BJ (cell line): ENCODE data around the gene RFX2. TPM values are rescaled to one million over a fixed set of nuclear protein-coding genes. Genes with fewer than 3 reads are reported as not detected.
"Not testable (repeated sequence)": the region's sequence is repeated elsewhere in the genome, so short reads cannot be mapped to it uniquely, and the experiment has no call there.

ENCODE experiments used
- CTCF ChIA-PET: fragments of 350-600 bp; formaldehyde crosslinking; extraction: SDS; loops from one replicate; lab custom pipeline; 2021; ENCODE audit warnings: antibody characterized with exemption, inconsistent platforms; lab: Yijun Ruan, JAX
- POLR2A ChIA-PET: fragments of 300-600 bp; sonication (Branson Sonifier 250); formaldehyde crosslinking; extraction: SDS; loops from one replicate; lab custom pipeline; 2021; ENCODE audit warnings: antibody characterized with exemption; lab: Charles Lee
- DNase-seq: peaks from one replicate; pipeline ENCODE4 v3.0.0-alpha.2; 2011; ENCODE audit warnings: low read depth
- H3K27me3 ChIP-seq: 2 replicates; pipeline ENCODE4 v1.6.0; 2011; ENCODE audit warnings: low read length; ENCODE audit not compliant: control insufficient read depth, insufficient read depth
- H3K36me3 ChIP-seq: 2 replicates; pipeline ENCODE4 v1.5.1; 2011; ENCODE audit warnings: low read length; ENCODE audit not compliant: control insufficient read depth, insufficient read depth
- H3K4me3 ChIP-seq: 2 replicates; pipeline ENCODE4 v1.5.1; 2011; ENCODE audit warnings: low read depth, mild to moderate bottlenecking, control low read depth, low read length
- CTCF ChIP-seq: IDR thresholded peaks from 2 replicates; pipeline ENCODE4 v1.5.1; 2011; ENCODE audit warnings: low read depth, mild to moderate bottlenecking, control low read depth, inconsistent platforms, low read length, moderate library complexity; ENCODE audit not compliant: insufficient read depth
- polyA plus RNA-seq: library from polyadenylated mRNA; depleted of rRNA; stranded (reverse); fragments of >200 nt; gene quantifications from 2 replicates; pipeline ENCODE4 v1.2.3, GENCODE V29; 2011

RFX2 gene
- polyA plus RNA-seq, 1 experiment, result 5.7 TPM

DNA sequence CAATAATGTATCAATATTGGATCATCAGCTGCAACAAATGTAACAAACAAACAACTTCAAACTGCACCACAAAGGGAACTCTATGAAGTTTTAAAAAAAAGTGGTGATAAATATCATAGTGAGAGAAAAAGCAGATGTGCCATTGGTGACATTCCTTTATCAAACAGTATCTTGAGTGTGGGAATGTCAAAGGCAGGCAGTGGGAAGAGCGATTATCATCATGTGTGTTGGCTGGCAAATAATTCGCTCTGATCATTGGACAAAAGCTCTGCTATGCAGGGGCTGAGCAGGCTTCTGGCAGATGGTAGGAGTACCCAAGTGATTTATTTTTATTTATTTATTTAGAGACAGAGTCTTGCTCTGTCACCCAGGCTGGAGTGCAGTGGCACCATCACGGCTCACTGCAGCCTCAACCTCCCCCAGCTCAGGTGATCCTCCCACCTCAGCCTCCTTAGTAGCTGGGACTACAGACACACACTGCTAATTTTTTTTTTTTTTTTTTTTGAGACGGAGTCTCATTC lies 76.5 kb downstream of the RFX2 start:
- CTCF ChIA-PET, result interaction anchor here (0.7 to 4.5 kb wide), 4 partner anchors 11 to 46 kb away, joined by 3 to 19 read pairs (median 13); no protein-coding TSS in a partner anchor
- no peak for DNase-seq
- Histone ChIP-seq H3K27me3 (no peaks in the 10 kb centered on the region), H3K36me3 (no peaks in the 10 kb centered on the region; the same call in 1 of the 2 replicates), H3K4me3 (no peak overlapping the region)
- TF ChIP-seq CTCF, result no peak
- POLR2A ChIA-PET, result no interaction called here

DNA sequence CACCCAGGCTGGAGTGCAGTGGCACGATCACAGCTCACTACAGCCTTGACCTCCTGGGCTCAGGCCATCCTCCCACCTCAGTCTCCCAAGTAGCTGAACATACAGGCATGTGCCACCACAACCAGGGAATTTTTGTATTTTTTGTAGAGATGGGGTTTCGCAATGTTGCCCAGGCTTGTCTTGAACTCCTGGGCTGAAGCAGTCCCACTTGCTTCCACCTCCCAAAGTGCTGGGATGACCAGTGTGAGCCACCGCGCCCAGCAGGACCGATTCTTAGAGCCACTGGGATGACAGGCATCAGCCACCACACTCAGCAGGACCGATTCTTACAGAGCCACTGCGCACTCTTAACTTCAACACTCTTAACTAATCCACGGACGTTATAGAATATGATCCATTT lies 77.5 kb downstream of the RFX2 start:
- DNase-seq, result no peak
- H3K4me3 ChIP-seq, result no peak overlapping the region
- no peak for TF ChIP-seq CTCF
- no peaks in the 10 kb centered on the region for H3K27me3 ChIP-seq
- POLR2A ChIA-PET, result no interaction called here
- CTCF ChIA-PET, result interaction anchor here (3.2 to 4.5 kb wide), 2 partner anchors 10 to 16 kb away, joined by 13 to 19 read pairs; no protein-coding TSS in a partner anchor
- H3K36me3 ChIP-seq, result no peaks in the 10 kb centered on the region; the same call in 1 of the 2 replicates

DNA sequence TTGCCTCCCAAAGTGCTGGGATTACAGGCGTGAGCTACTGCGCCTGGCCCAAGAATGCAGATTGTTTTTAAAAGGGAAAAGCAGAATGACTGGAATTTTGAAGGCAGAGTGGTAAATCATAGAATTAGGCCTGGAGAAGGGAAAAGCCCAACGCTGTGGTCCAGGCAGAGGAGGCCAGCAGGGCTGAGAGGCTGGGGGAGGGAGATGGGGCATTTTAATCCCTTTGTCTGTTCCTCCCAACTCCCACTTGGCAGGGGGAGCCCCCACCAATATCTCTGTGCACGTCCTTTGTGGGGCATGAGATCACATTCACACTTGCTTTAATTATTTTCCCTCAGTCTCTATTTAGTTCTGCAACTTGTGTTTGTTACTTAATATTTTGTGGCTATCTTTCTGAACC lies 77.9 kb downstream of the RFX2 start:
- H3K36me3 ChIP-seq, result no peaks in the 10 kb centered on the region; the same call in none of the 2 replicates
- no peak for DNase-seq
- H3K27me3 ChIP-seq, result no peaks in the 10 kb centered on the region
- H3K4me3 ChIP-seq, result no peak overlapping the region
- ChIA-PET CTCF (interaction anchor here (3.2 to 4.5 kb wide), 2 partner anchors 10 to 16 kb away, joined by 13 to 19 read pairs; no protein-coding TSS in a partner anchor), POLR2A (no interaction called here)
- TF ChIP-seq CTCF, result no peak

GRCh38 chr19:6030214-6030507 lies 80.1 kb downstream of the RFX2 start:
- Histone ChIP-seq H3K36me3 (peaks cover 1% of the 10 kb centered on the region), H3K4me3 (no peak overlapping the region), H3K27me3 (no peaks in the 10 kb centered on the region)
- no peak for DNase-seq
- no peak for TF ChIP-seq CTCF
- POLR2A ChIA-PET, result no interaction called here
- CTCF ChIA-PET, result interaction anchor here (1.4 kb wide), 1 partner anchor 17 kb away, joined by 3 read pairs; no protein-coding TSS in a partner anchor

GRCh38 chr19:6026390-6027227 lies 83.7 kb downstream of the RFX2 start:
- no peak for TF ChIP-seq CTCF
- no peak for DNase-seq
- CTCF ChIA-PET, result interaction anchor here (0.6 to 1.2 kb wide), 2 partner anchors 22 to 96 kb away, joined by 4 read pairs; no protein-coding TSS in a partner anchor
- no peaks in the 10 kb centered on the region for H3K27me3 ChIP-seq
- peaks cover 1% of the 10 kb centered on the region; the same call in 1 of the 2 replicates for H3K36me3 ChIP-seq
- no peak overlapping the region for H3K4me3 ChIP-seq
- POLR2A ChIA-PET, result no interaction called here

DNA sequence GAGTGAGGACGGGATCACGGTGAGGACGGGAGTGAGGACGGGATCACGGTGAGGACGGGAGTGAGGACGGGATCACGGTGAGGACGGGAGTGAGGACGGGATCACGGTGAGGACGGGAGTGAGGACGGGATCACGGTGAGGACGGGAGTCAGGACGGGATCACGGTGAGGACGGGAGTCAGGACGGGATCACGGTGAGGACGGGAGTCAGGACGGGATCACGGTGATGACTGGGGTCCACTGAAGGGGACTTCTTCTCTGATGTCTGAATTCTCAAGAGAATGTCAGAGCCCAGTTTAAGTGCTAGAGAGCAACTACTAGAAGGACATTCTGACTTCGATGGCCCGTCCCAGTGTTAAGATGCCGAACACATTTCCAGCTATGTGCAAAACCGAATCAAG lies 85.5 kb downstream of the RFX2 start:
- POLR2A ChIA-PET, H3K4me3 ChIP-seq, DNase-seq, H3K36me3 ChIP-seq, H3K27me3 ChIP-seq: not testable (repeated sequence)
- CTCF ChIA-PET, result interaction anchor here (0.6 kb wide), 1 partner anchor 132 kb away, joined by 3 read pairs; no protein-coding TSS in a partner anchor
